ENCODE data around the gene PLEKHA8. TPM values are rescaled to one million over a fixed set of nuclear protein-coding genes. Genes with fewer than 3 reads are reported as not detected.

Gene PLEKHA8
- total RNA-seq, 2 donors from 2014 or later = 11.7 to 14.9 TPM

GRCh38 chr7:30146127-30146612 lies 118.0 kb downstream of the PLEKHA8 start:
- TF ChIP-seq, protein P1, sequence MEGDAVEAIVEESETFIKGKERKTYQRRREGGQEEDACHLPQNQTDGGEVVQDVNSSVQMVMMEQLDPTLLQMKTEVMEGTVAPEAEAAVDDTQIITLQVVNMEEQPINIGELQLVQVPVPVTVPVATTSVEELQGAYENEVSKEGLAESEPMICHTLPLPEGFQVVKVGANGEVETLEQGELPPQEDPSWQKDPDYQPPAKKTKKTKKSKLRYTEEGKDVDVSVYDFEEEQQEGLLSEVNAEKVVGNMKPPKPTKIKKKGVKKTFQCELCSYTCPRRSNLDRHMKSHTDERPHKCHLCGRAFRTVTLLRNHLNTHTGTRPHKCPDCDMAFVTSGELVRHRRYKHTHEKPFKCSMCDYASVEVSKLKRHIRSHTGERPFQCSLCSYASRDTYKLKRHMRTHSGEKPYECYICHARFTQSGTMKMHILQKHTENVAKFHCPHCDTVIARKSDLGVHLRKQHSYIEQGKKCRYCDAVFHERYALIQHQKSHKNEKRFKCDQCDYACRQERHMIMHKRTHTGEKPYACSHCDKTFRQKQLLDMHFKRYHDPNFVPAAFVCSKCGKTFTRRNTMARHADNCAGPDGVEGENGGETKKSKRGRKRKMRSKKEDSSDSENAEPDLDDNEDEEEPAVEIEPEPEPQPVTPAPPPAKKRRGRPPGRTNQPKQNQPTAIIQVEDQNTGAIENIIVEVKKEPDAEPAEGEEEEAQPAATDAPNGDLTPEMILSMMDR (IDR thresholded peaks at IDR 0.05) = no peak
- Histone ChIP-seq H3K4me3 (no peak overlapping the region), H3K36me3 (no peaks in the 10 kb centered on the region), H3K9me3 (no peaks in the 10 kb centered on the region), H3K27ac (no peak overlapping the region), H3K9ac (ENCODE audit: low read depth in 2 of 2, low read length in 2 of 2) (no peak overlapping the region), H3K27me3 (no peaks in the 10 kb centered on the region), H3K4me1 (peaks cover 8% of the 10 kb centered on the region)
- intact Hi-C loops (cut with DNase I) = no loop called here
- no peak for DNase-seq

- DNase-seq = no peak
- H3K9me3 ChIP-seq = no peaks in the 10 kb centered on the region
These were observed 119.0 kb downstream of the PLEKHA8 start for GRCh38 chr7:30147223-30147622.

GRCh38 chr7:30147785-30148184 lies 119.6 kb downstream of the PLEKHA8 start:
- Histone ChIP-seq H3K4me3 (no peak overlapping the region), H3K9ac (ENCODE audit: low read depth in 2 of 2, low read length in 2 of 2) (no peak overlapping the region), H3K4me1 (peaks cover 8% of the 10 kb centered on the region), H3K27me3 (no peaks in the 10 kb centered on the region), H3K9me3 (no peaks in the 10 kb centered on the region), H3K36me3 (no peaks in the 10 kb centered on the region), H3K27ac (no peak overlapping the region)
- DNase-seq = no peak
- TF ChIP-seq, protein P1 (IDR thresholded peaks at IDR 0.05) = no peak
- intact Hi-C loops (cut with DNase I) = no loop called here

More at GRCh38 chr7:30147223-30147622, 119.0 kb downstream of the PLEKHA8 start:
- no peak overlapping the region for H3K9ac ChIP-seq (ENCODE audit: low read depth in 2 of 2, low read length in 2 of 2)
- TF ChIP-seq, protein P1 (IDR thresholded peaks at IDR 0.05) = no peak
- intact Hi-C loops (cut with DNase I) = no loop called here
- H3K27me3 ChIP-seq = no peaks in the 10 kb centered on the region
- H3K4me3 ChIP-seq = no peak overlapping the region
- no peak overlapping the region for H3K27ac ChIP-seq
- H3K4me1 ChIP-seq = peaks cover 8% of the 10 kb centered on the region
- no peaks in the 10 kb centered on the region for H3K36me3 ChIP-seq

- intact Hi-C loops (cut with DNase I) = no loop called here
- Histone ChIP-seq H3K4me3 (no peak overlapping the region), H3K36me3 (no peaks in the 10 kb centered on the region), H3K27ac (no peak overlapping the region), H3K27me3 (no peaks in the 10 kb centered on the region), H3K9ac (ENCODE audit: low read depth in 2 of 2, low read length in 2 of 2) (no peak overlapping the region), H3K4me1 (peaks cover 8% of the 10 kb centered on the region), H3K9me3 (no peaks in the 10 kb centered on the region)
- no peak for DNase-seq
- TF ChIP-seq, protein P1 (IDR thresholded peaks at IDR 0.05) = no peak
These were observed 120.2 kb downstream of the PLEKHA8 start for GRCh38 chr7:30148426-30148825.

DNA sequence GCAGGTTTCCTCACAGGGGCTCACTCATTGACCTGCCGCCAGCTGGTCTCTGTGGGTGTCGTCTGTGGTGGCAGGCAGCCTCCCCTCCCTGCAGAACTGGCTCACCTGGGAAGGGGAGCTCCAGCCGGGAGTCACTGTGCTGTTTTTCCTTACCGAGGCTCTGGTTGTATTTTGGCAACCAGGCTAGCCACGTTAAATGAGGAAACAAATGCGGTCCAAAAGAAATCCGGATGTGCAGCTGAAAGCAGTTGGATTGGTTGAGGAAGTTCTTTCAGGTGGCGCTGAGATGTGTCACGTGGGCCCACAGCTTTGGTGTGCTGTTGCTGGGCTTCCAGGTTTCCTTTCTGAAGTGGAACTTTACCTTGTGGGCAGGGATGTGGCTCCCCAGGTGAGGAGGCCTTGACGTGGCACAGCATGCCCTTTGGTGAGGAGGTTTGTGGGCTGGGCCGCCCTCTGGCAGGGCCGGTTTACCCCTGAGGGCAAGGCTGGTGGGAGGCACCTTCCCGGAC lies 120.8 kb downstream of the PLEKHA8 start:
- no peaks in the 10 kb centered on the region for H3K27me3 ChIP-seq
- TF ChIP-seq, protein P1 (IDR thresholded peaks at IDR 0.05) = no peak
- no peak overlapping the region for H3K27ac ChIP-seq
- H3K9ac ChIP-seq (ENCODE audit: low read depth in 2 of 2, low read length in 2 of 2) = no peak overlapping the region
- no peak for DNase-seq
- H3K9me3 ChIP-seq = no peaks in the 10 kb centered on the region
- H3K36me3 ChIP-seq = no peaks in the 10 kb centered on the region
- H3K4me1 ChIP-seq = peaks cover 6% of the 10 kb centered on the region
- H3K4me3 ChIP-seq = no peak overlapping the region
- intact Hi-C loops (cut with DNase I) = no loop called here
